GM08714 (cell line): ENCODE data around the gene GPR183.

Source experiments
- H3K4me3 ChIP-seq: fragments of 200-500 bp; sonication (Bioruptor generic); 2 replicates; pipeline ENCODE4 v1.5.1; 2014; ENCODE audit warnings: mild to moderate bottlenecking, low read length, inconsistent platforms
- ZNF274 ChIP-seq: IDR thresholded peaks from 2 replicates; pipeline ENCODE4 v1.6.1; 2012; ENCODE audit warnings: mild to moderate bottlenecking, low read depth, low read length

Gene GPR183

DNA sequence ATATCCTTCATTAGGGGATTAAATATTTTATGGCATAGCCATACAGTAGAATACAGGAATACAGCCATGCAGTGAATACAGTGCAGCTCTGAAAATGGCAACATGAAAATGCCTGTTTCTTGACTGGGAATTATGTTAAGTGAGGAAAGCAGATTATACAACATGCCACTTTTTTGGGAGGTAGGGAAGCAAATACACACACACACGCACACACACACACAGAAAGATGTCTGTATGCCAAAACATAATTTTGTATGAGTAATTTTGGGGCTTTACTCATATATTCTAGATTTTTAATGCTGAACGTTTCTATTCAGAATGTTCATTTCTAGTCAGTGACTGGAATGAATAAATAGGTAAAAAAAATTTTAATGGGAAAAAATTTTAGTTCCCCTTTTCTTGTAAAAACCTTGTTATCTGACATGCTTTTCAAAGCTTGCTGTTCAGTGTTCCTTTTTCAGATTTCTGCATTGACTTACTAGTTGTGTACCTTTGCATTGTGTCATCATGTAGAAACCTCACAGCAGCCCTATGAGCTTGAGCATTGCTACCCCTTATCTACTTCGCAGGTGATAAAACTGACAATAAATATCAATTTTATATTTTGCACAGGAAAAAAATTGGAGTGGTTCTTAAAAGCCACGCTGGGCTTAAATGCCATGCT lies 7.8 kb downstream of the GPR183 start:
- H3K4me3 ChIP-seq, result peak overlapping the region; percentile 1
- no peak for TF ChIP-seq ZNF274

DNA sequence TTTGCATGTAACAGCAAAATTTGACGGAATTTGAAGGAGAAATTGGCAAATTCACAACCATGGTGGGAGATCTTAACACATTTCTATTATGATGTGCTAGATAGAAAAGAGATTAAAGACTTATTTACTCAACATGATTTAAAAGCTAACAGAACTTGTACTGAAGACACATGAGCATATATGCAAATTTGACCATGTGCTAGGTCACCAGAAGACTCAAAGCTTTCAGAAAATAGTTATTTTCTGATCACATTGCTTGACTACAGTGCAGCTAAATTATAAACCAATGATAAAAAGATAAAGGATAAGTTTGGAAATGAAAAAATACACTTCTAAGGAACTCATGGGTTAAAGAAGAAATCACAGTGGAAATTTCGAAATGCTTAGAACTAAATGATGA lies 9.1 kb downstream of the GPR183 start:
- TF ChIP-seq ZNF274, result no peak
- H3K4me3 ChIP-seq, result no peak overlapping the region; the same call in 1 of the 2 replicates

DNA sequence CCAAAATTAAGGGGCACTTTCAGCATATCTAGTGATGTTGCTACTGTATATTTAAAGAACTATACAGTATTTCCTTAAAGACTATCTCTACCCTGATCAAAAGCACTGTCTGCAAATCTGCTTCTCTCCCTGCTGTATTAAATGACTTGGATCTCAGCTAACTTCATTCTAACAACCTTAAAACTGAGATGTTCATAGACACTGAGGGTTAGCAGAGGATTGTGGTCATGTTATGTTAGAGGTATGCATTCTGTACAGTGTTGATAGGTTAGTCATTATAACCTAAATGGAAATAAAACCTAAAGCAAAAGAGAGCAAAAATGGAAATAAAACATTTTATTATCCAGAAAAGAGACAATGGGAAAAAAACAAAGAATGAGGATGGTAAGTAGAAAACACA lies 9.9 kb downstream of the GPR183 start:
- H3K4me3 ChIP-seq, result peak overlapping the region; percentile 36; the same call in 1 of the 2 replicates
- TF ChIP-seq ZNF274, result no peak

DNA sequence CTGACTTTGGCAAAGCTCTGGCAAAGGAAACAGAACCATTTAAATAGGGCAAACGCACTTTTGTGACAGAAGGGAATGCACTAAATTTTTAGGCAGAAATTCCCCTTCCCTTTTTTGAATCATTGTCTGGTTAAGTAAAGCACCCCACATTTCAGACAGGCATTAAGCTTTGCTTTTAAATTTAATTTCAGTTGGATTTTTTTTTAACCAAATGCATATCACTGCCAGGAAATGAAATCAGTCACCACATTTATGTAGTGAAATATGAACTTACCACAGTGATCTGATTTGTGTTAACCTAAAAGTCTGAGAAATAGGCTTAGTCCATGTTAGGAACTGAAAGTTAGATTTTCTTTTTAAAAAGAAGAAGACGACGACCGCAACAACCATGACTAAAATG lies 10.8 kb downstream of the GPR183 start:
- H3K4me3 ChIP-seq, result no peak overlapping the region; the same call in 1 of the 2 replicates
- TF ChIP-seq ZNF274, result no peak

DNA sequence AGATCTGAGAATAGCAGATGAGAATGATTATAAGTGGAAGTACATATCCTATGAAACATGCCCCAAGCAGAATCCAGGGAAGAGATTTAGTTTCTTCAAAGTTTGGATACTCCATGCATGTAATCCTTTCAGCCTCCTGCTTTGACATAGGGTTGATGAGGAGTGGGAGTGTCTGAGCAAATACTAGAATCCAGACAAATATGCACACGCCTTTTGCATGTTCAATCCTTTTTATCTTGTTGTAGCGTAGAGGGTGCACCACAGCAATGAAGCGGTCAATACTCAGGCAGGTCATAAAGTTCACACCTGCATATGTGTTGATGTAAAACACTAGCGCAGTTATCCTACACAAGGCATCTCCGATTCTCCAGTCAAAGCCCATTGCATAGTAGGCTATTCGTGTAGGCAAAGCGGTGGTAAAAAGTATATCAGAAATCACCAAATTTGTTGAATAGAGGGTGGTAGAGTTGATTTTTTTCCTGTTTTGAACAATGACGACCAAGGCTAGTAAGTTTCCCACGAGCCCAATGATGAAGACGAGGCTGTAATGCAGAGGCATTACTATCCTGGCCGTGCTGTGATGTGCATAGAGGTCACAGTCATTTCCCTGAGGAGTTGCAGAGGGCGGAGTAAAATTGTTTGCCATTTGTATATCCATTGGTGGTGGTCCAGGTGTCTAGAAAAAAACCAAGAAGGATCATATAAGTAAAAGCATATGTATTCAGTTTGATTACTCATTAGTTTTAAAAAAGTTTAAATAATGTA lies 11.5 kb downstream of the GPR183 start:
- peak overlapping the region; percentile 53; the same call in 1 of the 2 replicates for H3K4me3 ChIP-seq
- TF ChIP-seq ZNF274, result no peak

DNA sequence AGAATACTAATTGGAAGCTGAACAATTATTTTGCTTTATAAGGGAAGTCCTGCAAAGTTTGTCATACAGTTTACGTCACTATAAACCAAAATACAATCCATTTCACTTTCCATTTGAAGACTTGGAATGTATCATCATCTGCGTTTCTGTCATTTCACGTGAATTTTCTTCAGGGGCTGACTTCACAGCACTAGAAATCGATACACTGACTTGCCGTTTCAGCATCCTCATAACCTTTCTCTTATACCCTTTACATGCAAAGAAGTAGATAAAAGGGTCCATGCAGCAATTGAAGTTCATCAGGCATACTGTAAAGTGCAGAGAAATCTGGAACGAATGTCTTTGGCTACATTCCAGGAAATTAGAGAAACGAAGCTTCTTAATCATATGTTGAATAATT lies 12.2 kb downstream of the GPR183 start:
- no peak for TF ChIP-seq ZNF274
- no peak overlapping the region for H3K4me3 ChIP-seq

DNA sequence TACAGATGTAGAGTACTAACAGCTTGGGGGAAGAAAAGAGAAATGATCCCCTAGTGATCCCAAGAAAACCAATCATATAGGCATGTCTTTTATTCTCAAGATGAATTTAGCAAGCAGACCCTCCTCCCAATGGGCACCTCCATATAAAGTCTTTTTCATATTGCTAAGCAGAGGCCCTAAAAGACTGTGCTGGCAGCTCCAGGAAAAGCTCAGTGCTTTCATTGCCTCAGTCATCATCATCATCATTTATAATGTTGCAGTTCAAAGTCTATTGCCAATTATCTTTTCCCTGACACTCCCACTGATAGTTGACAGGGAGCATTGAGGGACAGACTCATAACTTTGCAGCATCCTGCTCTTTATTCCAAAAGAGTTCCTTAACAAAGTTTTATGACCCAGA lies 13.0 kb downstream of the GPR183 start:
- H3K4me3 ChIP-seq, result no peak overlapping the region
- TF ChIP-seq ZNF274, result no peak

DNA sequence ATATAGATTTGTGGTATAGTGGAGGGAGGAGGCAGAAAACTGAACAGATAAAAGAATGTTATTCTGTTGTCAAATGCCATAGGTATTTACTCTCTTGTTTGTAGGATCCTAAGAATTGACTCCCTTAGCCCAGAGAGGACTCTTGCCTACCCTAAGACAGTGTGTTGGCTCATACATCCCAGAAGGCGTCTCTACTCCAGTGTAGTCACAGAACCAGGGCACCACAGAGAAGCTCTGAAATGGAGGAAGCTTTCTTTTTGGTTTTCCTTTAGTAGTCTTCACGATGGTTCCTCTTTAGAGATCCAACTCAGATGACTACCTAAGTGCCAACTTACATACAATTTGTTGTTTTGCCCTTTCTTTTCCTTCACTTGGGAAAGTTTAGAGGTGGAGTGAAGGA lies 14.0 kb downstream of the GPR183 start:
- TF ChIP-seq ZNF274, result no peak
- no peak overlapping the region for H3K4me3 ChIP-seq

DNA sequence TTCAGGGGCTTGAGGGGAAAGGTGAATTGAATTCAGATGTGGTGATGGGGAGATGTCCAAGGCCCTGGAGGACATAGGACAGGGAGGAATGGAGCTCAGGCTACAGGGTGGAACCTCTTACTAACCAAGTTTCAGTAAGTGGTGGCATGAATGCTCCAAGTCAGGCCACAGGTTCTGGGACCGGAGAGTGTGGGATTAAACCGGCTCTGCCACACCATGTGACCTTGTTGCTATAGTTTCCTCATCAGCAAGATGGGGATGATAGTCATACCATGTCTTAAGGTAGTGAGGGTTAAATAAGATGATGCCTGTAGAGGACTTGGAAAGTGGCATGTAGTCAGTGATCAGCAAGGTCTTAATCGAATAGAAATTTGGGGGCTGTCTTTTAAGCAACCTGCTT lies 16.3 kb downstream of the GPR183 start:
- TF ChIP-seq ZNF274, result no peak

DNA sequence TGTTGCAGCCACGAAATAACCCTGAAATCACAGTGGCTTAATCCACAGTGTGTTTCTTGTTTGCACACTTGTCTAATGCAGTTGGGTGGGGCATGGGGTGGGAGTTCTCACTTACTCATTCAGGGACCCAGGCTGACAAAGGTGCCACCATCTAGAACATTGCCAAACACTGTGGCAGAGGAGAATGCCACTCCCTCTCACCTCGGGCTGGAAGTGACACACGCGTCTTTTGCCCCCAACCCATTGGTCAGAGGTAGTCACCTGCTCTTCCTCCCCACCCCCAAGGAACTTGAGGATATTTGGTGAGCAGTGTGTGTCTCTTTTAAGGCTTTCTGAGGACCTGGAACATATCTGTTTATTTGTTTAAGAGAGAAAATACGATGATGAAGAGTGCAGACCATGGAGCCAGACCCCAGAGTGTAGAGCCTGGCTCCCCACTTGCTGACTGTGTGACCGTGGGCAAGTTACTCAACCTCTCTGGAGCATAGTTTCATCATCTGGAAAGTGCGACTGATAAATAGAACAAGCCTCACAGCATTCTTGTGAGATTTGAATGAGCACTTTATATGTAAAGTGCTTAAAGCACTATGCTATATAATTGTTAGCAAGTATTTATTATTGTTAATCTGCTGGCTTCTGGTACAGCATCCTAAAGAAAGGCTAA lies 17.4 kb downstream of the GPR183 start:
- no peak overlapping the region for H3K4me3 ChIP-seq
- no peak for TF ChIP-seq ZNF274

More for the DNA sequence above, 16.3 kb downstream of the GPR183 start:
- no peak overlapping the region for H3K4me3 ChIP-seq

DNA sequence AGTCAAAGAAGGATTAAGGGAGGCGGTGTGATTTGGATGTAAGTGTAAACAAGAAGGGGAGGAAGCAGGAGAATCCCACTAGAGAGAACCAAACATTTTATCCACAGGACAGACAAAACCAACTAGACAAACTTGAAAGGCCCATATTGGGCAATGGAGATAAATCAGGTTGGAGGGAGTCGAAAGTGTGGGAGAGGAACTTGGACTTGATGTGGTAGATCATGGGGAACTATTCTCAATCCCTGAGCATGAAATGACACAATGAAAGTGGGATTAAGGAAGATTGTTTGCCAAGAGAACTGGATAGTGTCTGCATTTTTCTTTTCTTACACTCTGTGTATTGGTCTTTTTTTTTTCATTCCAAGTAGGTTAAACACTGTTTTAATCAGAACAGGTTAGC lies 17.9 kb downstream of the GPR183 start:
- TF ChIP-seq ZNF274, result no peak
- no peak overlapping the region for H3K4me3 ChIP-seq

DNA sequence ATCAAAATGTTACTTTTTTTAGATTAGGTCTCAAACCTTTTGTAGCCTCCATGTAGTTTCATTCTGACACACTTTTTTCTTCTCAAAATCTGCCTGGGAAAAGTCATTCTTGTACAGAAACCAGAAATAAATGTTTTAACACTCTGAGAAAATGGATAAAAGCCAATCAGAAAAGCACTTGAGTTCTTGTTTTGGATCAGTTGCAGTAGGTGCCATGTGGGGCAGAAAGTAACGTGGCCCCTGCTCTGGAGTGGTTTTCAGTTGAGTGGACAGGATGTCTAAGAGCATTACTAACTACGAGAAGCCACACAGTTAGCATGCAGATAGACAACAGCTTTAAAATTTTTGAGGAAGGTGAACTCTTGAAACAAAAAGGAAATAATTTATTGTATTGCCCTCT lies 19.1 kb downstream of the GPR183 start:
- no peak for TF ChIP-seq ZNF274

DNA sequence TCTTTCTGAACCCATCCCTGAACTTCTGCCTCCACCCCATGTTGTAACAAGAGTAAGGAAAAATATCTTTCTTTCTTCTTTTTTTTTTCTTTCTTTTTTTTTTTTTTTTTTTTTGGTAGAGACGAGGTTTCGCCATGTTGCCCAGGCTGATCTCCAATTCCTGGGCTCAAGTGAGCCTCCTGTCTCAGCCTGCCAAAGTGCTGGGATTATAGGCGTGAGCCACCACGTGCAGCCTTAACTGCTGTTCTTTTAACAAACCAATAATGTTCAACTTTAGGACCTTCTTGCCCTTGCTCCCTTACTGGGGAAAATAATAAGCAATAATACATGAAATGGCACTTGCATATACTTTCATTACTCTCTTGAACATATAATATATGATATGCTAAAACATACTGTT lies 19.6 kb downstream of the GPR183 start:
- TF ChIP-seq ZNF274, result no peak

More for the DNA sequence above, 19.1 kb downstream of the GPR183 start:
- H3K4me3 ChIP-seq, result no peak overlapping the region

DNA sequence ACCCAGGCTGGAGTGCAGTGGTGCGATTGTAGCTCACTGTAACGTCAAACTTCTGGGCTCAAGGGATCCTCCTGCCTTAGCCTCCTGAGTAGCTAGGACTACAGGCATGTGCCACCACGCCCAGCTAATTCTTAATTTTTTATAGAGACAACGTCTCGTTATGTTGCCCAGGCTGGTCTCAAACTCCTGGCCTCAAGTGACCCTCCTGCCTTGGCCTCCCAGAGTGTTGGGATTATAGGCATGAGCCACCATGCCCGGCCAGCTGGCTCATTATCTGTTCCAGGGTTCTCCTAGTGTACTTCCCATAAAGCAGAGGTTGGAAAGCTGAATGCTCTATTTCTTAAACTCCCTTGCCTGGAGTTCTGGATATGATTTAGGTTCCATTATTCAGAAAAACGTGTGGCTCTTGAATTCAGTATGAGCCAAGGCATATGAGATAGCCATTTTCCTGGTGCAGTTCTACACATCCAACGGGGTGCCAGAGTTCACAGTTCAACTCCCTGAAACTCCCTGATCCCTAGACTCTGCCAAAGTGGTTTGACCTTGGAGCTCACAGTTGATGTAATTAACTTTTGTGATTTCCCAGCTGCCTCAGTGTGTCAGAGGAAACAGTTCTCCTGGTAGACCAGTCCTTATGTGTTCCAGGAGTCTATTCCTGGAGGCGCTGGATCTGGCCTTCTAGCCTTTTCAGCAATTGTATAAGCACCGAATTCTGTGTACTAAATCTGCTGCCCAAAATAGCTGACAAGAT lies 21.6 kb downstream of the GPR183 start:
- no peak for TF ChIP-seq ZNF274
- H3K4me3 ChIP-seq, result no peak overlapping the region

More for the DNA sequence above, 19.6 kb downstream of the GPR183 start:
- no peak overlapping the region for H3K4me3 ChIP-seq
